HepG2 (cell line): ENCODE measurements around the gene APRT. TPM values are rescaled to one million over a fixed set of nuclear protein-coding genes. Genes with fewer than 3 reads are reported as not detected.

Experiments
- ELK4 ChIP-seq: sonication (generic); formaldehyde crosslinking; IDR thresholded peaks from 2 replicates; pipeline ENCODE4 v1.9.0; 2021; ENCODE audit warnings: missing genetic modification reagents, borderline replicate concordance
- GTF3A ChIP-seq: sonication (generic); formaldehyde crosslinking; conservative IDR thresholded peaks from 2 replicates; pipeline ENCODE4 v1.4.0; 2020; ENCODE audit warnings: mild to moderate bottlenecking, missing genetic modification reagents
- HCFC1 ChIP-seq: fragments of 150-350 bp; IDR thresholded peaks from 2 replicates; pipeline ENCODE4 v1.6.1; 2014; ENCODE audit warnings: low read depth, low read length
- MLX ChIP-seq: IDR thresholded peaks from 2 replicates; pipeline ENCODE4 v1.6.1; 2016
- MTA1 ChIP-seq: sonication (generic); formaldehyde crosslinking; IDR thresholded peaks from 2 replicates; pipeline ENCODE4 v1.4.0; 2020; ENCODE audit warnings: missing genetic modification reagents, mild to moderate bottlenecking, borderline replicate concordance
- MTF1 ChIP-seq: sonication (generic); formaldehyde crosslinking; IDR thresholded peaks from 2 replicates; pipeline ENCODE4 v1.5.0; 2020; ENCODE audit warnings: missing genetic modification reagents
- MXD3 ChIP-seq: IDR thresholded peaks from 2 replicates; pipeline ENCODE4 v1.6.1; 2016; ENCODE audit warnings: mild to moderate bottlenecking, missing biosample characterization, missing genetic modification reagents
- SOX13 ChIP-seq, 3 experiments: fragments of 450-650 bp in 1 of 3; sonication (generic) in 1 of 3; formaldehyde crosslinking in 1 of 3; IDR thresholded peaks in 2 of 3; conservative IDR thresholded peaks in 1 of 3; 2 replicates each; pipeline versions ENCODE4 v1.5.0 to v1.6.1; 2016 to 2020; ENCODE audit warnings: antibody characterized with exemption in 1 of 3, mild to moderate bottlenecking in 1 of 3, missing compliant biosample characterization in 1 of 3, missing genetic modification reagents in 1 of 3, moderate library complexity in 1 of 3
- TCF12 ChIP-seq, 2 experiments: fragments of 450-650 bp in 1 of 2; sonication (generic) in 1 of 2; formaldehyde crosslinking in 1 of 2; IDR thresholded peaks; 2 replicates each; pipeline versions ENCODE4 v1.6.1 to v1.8.0; 2017 to 2022; ENCODE audit warnings: antibody characterized with exemption in 1 of 2, mild to moderate bottlenecking in 1 of 2, missing genetic modification reagents in 1 of 2, moderate library complexity in 1 of 2
- TFAP4 ChIP-seq: sonication (generic); IDR thresholded peaks from 2 replicates; pipeline ENCODE4 v1.6.1; 2016; ENCODE audit warnings: low read depth, borderline replicate concordance
- XRCC5 ChIP-seq: fragments of 200-400 bp; formaldehyde crosslinking; optimal IDR thresholded peaks from 2 replicates; pipeline ENCODE3; 2017; ENCODE audit warnings: mild to moderate bottlenecking, low read length
- ZFP82 ChIP-seq: sonication (generic); formaldehyde crosslinking; IDR thresholded peaks from 2 replicates; pipeline ENCODE4 v1.5.1; 2020; ENCODE audit warnings: mild to moderate bottlenecking, missing genetic modification reagents, borderline replicate concordance
- ZIK1 ChIP-seq: sonication (generic); formaldehyde crosslinking; IDR thresholded peaks from 2 replicates; pipeline ENCODE4 v1.5.0; 2020; ENCODE audit warnings: mild to moderate bottlenecking, low read depth, missing genetic modification reagents, borderline replicate concordance
- ZNF180 ChIP-seq: sonication (generic); formaldehyde crosslinking; IDR thresholded peaks from 2 replicates; pipeline ENCODE4 v1.4.0; 2020; ENCODE audit warnings: low read depth, missing genetic modification reagents, borderline replicate concordance
- ZNF432 ChIP-seq: sonication (generic); formaldehyde crosslinking; IDR thresholded peaks from 2 replicates; pipeline ENCODE4 v1.5.0; 2020; ENCODE audit warnings: missing genetic modification reagents, mild to moderate bottlenecking, borderline replicate concordance
- ZNF549 ChIP-seq: sonication (generic); formaldehyde crosslinking; IDR thresholded peaks from 2 replicates; pipeline ENCODE4 v1.5.0; 2020; ENCODE audit warnings: missing genetic modification reagents
- ZNF646 ChIP-seq: sonication (generic); formaldehyde crosslinking; IDR thresholded peaks from 2 replicates; pipeline ENCODE4 v1.9.0; 2021; ENCODE audit warnings: mild to moderate bottlenecking, missing genetic modification reagents
- ZNF761 ChIP-seq: sonication (generic); formaldehyde crosslinking; conservative IDR thresholded peaks from 2 replicates; pipeline ENCODE4 v1.4.0; 2020; ENCODE audit warnings: mild to moderate bottlenecking, missing genetic modification reagents
- polyA plus RNA-seq, 8 experiments: library from polyadenylated mRNA; depleted of rRNA in 3 of 8; stranded (reverse) in 7 of 8; unstranded in 1 of 8; fragments of >200 nt; fragmentation: Illumina TruSeq in 4 of 8; extraction: Trizol in 4 of 8; gene quantifications; 2 replicates each; pipeline versions ENCODE4 v1.2.1 to v1.2.3, GENCODE V29; 2011 to 2016; ENCODE audit warnings: low read depth in 4 of 8, missing spikeins in 1 of 8, mixed read lengths in 1 of 8; ENCODE audit not compliant: insufficient read depth in 1 of 8
- total RNA-seq, 5 experiments: library from RNA; depleted of rRNA; stranded (reverse); fragments of >200 nt; fragmentation: Illumina TruSeq; extraction: Trizol; gene quantifications; 2 replicates each; pipeline ENCODE4 v1.2.3, GENCODE V29; 2016; ENCODE audit warnings: low read depth in 1 of 5

The APRT gene
- total and polyA plus RNA-seq, 2 of the 13 experiments (the other 11 are each of a cell fraction or from before 2014, with no cell fraction given) = 155 to 242 TPM

- peak; percentile 60; the same call in 1 of the 2 replicates for TF ChIP-seq TFAP4
- no peak for TF ChIP-seq TCF12 (IDR thresholded peaks at IDR 0.05)
- no peak for TF ChIP-seq TCF12 (CRISPR knock-in tag; IDR thresholded peaks at IDR 0.05)
- peak; percentile 32; the same call in 1 of the 2 replicates for TF ChIP-seq MXD3
- no peak for TF ChIP-seq ZFP82 (CRISPR knock-in tag)
- TF ChIP-seq ZNF180 (CRISPR knock-in tag) = no peak
- no peak for TF ChIP-seq SOX13 (IDR thresholded peaks at IDR 0.05)
- peak in 1 of 2 experiments; percentile 29; a peak in 2 of 4 replicates for TF ChIP-seq SOX13 (CRISPR knock-in tag; conservative IDR thresholded peaks at IDR 0.05 in 1 of 2, IDR thresholded peaks at IDR 0.05 in 1 of 2)
- no peak for TF ChIP-seq HCFC1
- TF ChIP-seq ZNF432 (CRISPR knock-in tag) = no peak
- no peak for TF ChIP-seq ZNF549 (CRISPR knock-in tag)
- TF ChIP-seq ZIK1 = no peak
- no peak for TF ChIP-seq MTF1
- TF ChIP-seq ZNF761 (CRISPR knock-in tag) = no peak
- no peak for TF ChIP-seq GTF3A (CRISPR knock-in tag)
- peak; percentile 81; the same call in 1 of the 2 replicates for TF ChIP-seq MTA1
- TF ChIP-seq XRCC5 = peak; percentile 71
- TF ChIP-seq ZNF646 (CRISPR knock-in tag) = no peak
- TF ChIP-seq ELK4 (CRISPR knock-in tag) = no peak
- no peak for TF ChIP-seq MLX
These were observed 41.1 kb downstream of the APRT start (continued) for GRCh38 chr16:88770461-88771293.
